Measurements from ENCODE around the gene IGFBP1.

IGFBP1 gene

DNA sequence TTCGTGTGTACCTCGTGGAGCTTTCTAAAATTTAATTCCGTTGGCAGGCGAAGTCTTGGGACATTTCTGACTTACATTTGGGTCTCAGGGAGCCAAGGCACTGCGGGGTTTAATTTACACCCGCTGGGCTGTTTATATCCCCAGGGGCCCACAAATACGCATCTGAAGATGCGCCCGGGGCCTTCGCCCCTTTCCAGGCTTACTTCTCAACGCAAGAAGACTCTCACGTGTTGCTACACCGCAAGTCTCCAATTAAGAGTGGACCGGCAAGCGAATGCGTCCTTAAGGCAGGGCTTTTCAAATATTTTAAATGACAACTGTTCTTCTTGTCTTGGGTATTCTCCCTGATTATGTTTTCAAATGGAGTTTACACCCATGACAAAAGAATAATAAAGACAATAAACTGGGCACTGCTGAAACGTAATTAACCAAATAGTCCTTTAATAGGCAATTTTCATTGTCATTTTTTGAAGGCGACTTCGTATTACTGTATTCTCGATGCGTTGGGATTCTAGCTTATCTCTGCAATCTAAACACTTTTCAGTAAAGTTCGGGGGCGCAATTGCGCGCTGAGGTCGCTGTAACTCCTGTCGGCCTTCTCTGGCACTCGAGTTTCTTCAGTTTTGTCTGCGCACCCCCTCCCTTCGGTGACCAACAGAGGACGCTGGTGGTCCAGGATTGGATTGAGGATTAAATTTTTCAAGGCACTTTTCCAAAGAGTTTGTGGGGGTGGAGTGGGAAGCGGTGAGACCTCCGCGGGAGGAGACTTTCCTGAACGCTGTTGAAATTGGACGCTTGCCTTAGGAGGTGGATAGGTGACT, 33.6 kb downstream of the IGFBP1 start:
- TF ChIP-seq ZFX (IDR thresholded peaks at IDR 0.05) = no peak
- TF ChIP-seq, protein P1, sequence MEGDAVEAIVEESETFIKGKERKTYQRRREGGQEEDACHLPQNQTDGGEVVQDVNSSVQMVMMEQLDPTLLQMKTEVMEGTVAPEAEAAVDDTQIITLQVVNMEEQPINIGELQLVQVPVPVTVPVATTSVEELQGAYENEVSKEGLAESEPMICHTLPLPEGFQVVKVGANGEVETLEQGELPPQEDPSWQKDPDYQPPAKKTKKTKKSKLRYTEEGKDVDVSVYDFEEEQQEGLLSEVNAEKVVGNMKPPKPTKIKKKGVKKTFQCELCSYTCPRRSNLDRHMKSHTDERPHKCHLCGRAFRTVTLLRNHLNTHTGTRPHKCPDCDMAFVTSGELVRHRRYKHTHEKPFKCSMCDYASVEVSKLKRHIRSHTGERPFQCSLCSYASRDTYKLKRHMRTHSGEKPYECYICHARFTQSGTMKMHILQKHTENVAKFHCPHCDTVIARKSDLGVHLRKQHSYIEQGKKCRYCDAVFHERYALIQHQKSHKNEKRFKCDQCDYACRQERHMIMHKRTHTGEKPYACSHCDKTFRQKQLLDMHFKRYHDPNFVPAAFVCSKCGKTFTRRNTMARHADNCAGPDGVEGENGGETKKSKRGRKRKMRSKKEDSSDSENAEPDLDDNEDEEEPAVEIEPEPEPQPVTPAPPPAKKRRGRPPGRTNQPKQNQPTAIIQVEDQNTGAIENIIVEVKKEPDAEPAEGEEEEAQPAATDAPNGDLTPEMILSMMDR (conservative IDR thresholded peaks at IDR 0.05) = peak; percentile 71
- H3K27ac ChIP-seq = no peak overlapping the region

DNA sequence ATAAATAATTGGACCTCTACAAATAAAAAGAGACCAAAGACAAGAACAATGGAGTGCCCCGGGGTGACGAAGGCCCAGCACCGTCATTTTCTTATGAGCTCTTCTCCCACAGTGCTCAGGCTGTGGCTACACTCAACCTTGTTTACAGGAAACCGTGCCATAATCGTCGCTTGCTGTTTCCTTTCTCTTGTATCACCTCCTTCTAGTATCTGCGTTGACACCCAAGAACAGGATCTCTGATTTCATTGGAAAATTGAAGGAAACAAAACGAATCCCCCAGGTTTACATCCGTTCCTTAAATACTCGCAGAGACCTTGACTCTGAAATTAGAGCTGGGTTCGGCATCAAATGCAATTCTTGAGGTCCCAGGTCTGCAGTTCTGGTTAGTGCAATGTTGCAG, 34.5 kb downstream of the IGFBP1 start:
- TF ChIP-seq ZFX (IDR thresholded peaks at IDR 0.05) = no peak
- TF ChIP-seq, protein P1 (conservative IDR thresholded peaks at IDR 0.05) = no peak
- H3K27ac ChIP-seq = no peak overlapping the region

DNA sequence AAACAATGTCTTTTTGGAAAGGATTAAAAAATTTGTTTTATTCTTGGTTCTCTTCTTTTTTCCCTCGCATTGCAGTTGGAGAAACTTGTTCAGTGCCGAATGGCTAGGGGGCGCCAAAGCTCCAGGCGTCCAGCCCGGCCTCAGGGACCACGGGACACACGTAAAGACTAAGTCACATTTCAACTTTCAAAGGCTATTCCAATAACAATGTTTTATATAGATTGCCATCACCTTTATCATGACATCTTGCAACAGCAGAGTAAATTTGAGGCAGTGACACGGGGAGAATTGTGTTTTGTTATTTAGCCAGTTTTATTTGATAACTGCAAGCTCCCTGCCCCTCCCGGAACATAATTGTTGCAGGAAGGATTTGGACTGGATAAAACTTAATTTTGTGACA, 35.0 kb downstream of the IGFBP1 start:
- H3K27ac ChIP-seq = no peak overlapping the region
- TF ChIP-seq ZFX (IDR thresholded peaks at IDR 0.05) = no peak
- TF ChIP-seq, protein P1 (conservative IDR thresholded peaks at IDR 0.05) = peak; percentile 96

DNA sequence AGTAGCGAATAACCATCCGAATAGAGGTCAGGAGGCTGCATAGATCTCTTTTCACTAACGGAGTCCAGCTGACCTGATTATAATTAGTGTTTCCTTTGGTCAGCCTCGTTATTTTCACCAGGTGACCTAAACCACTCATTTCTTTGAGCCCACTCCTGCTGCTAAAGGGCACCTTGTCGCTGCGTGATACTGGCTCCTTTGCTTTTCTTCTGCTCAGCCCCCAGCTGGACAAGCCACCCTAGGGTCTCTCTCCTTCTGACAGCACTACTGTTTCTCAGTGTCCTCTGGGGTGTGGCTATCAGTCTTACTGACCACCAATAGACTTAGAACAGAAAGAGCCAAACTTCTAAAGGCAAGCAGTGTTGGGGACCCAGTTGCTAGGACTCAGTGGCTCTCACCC, 35.5 kb downstream of the IGFBP1 start:
- no peak for TF ChIP-seq ZFX (IDR thresholded peaks at IDR 0.05)
- TF ChIP-seq, protein P1 (conservative IDR thresholded peaks at IDR 0.05) = no peak
- peak overlapping the region; percentile 7; the same call in 1 of the 2 replicates for H3K27ac ChIP-seq

DNA sequence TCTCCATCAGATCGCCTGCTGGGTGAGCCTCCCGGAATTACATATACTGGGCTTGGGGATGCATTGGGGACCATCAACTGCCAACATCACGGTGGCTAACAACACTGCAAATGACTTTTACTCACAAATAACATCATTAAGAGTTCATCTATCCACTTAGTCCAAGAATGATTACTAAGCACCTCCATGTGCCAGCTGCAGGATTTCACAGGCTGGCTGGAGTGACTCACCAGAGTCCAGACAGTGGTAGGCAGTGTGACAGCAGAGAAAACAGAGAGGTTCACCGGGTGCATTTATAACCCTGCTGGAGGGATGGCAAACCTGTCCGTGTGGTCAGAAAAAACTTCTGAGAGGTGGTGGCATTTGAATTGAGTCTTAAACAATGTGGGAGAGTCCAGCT, 36.0 kb downstream of the IGFBP1 start:
- TF ChIP-seq, protein P1 (conservative IDR thresholded peaks at IDR 0.05) = no peak
- no peak for TF ChIP-seq ZFX (IDR thresholded peaks at IDR 0.05)
- peak overlapping the region; percentile 7 for H3K27ac ChIP-seq

DNA sequence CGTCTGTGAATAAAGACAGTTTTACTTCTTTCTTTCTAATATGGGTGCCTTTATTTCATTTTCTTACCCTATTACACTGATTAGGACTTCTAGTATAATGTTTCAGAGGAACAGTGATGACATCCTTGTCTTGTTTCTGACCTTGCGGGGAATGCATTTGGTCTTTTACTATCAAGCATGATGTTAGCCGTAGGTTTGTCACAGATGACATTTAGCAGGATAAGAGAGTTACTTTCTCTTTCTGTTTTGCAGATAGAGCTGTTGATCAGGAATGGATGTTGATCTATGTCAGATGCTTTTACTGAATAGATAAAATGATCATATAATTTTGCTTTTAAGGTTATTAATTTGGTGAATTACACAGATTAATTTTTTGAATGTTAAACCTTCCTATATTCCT, 39.4 kb downstream of the IGFBP1 start:
- no peak overlapping the region for H3K27ac ChIP-seq
- TF ChIP-seq, protein P1 (conservative IDR thresholded peaks at IDR 0.05) = no peak
- no peak for TF ChIP-seq ZFX (IDR thresholded peaks at IDR 0.05)

DNA sequence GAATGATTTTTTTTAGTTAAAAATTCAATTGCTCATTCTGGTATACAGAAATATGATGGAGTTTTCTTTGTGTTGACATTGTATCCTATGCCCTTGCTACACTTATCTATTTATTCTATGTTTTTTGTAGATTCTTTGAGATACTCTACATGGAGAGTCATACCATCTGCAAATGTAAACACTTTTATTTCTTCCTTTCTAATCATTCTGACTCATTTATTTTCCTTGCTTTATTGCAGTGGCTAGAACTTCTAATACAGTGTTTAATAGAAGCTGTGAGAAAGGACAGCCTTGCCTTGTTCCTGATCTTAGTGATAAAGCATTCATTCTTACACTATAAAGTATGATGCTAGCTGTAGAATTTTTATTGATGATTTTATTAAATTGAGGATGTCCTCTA, 42.7 kb downstream of the IGFBP1 start:
- no peak for TF ChIP-seq ZFX (IDR thresholded peaks at IDR 0.05)
- TF ChIP-seq, protein P1 (conservative IDR thresholded peaks at IDR 0.05) = no peak
- H3K27ac ChIP-seq = no peak overlapping the region

Measured in C4-2B (cell line).